HG03064 (cell line): ENCODE results near the gene GNE.
"Not testable (repeated sequence)": the region's sequence is repeated elsewhere in the genome, so short reads cannot be mapped to it uniquely, and the experiment has no call there.

ENCODE experiments used
- ATAC-seq: cut with Tn5 transposase; IDR thresholded peaks from one replicate; pipeline ENCODE4 v1.9.1; 2021; ENCODE audit warnings: low read depth; ENCODE audit not compliant: unreplicated experiment

Gene GNE, protein sequence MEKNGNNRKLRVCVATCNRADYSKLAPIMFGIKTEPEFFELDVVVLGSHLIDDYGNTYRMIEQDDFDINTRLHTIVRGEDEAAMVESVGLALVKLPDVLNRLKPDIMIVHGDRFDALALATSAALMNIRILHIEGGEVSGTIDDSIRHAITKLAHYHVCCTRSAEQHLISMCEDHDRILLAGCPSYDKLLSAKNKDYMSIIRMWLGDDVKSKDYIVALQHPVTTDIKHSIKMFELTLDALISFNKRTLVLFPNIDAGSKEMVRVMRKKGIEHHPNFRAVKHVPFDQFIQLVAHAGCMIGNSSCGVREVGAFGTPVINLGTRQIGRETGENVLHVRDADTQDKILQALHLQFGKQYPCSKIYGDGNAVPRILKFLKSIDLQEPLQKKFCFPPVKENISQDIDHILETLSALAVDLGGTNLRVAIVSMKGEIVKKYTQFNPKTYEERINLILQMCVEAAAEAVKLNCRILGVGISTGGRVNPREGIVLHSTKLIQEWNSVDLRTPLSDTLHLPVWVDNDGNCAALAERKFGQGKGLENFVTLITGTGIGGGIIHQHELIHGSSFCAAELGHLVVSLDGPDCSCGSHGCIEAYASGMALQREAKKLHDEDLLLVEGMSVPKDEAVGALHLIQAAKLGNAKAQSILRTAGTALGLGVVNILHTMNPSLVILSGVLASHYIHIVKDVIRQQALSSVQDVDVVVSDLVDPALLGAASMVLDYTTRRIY

DNA sequence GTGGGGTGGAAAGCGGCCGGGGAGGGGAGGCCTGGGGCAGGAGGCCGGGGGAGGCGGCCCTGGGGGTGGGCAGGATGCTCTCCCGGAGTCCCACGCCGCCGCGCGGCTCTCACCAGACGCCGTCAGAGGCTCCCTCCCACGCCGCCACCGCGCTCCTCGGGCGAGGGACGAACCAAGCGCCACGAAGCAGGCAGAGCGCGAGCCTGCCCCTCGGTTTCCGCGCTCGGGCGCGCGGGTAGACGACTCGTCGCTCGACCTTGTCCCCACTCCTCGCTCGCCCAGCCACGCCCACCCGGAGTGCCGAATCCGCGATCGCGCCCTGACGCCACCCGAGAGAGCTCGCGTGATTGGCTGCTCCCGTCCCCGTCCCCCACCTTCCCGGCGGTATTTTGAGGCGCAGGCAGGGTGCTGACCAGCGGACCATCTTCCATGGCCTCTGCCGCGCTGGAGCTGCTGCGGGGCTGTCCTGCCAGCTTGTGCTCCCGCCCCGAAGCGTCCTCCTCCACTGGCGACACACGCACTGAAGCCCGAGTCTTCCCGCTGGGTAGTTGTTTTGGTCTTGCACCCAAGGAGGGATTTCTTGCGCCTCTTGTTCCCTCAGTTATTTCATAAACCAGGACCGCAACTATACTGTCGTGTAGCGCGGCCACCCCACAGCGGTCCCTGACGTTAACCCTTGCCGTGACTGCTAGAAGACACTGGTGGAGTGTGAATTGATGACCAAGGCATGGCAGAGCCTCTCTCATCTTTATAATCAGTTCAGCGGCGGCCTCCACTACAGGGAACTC, at the start of gene GNE:
TSS of gene GNE (minus strand) at position 241 of the 788 bp plus-strand sequence. CDS start 9,093 bp downstream, outside the sequence.
- peak; percentile 91 for ATAC-seq

DNA sequence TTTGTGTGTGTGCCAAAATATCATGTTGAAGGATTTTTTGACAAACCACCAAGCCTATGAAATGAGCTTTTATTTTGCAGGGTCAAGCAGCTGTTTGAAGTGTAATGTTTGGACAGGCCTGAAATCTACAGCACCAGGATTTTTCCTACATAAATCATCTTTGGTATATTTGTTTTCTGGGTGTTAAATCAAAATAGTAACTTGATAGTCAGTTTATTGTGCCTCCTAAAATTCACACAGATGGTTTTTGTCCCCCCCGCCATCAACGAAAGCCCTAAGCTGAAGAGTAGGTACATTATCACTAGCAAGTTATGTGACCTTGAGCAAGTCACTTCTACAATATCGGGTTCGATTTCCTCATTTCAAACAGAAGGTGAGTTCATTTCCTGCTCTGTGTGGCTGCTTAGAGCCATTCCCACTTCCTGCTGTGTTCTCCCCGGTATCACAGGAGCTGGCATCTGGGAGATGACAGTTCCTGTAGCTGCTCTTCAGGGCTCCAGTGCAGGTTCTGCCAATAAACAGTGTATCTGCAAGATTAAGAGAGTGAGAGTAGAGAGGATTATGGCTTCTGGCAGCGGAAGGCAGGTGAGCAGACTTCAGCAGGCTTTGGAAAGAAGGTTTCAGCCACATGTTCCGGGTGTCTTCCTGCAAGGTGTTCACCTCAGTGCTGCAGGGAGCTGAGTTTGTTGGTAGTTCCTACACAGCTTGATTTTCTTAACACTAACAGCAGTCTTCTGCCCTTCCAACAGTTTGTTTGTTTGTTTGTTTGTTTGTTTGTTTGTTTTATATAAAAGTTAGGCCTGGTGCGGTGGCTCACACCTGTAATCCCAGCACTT, 48.4 kb upstream of the GNE start:
- ATAC-seq, result no peak

DNA sequence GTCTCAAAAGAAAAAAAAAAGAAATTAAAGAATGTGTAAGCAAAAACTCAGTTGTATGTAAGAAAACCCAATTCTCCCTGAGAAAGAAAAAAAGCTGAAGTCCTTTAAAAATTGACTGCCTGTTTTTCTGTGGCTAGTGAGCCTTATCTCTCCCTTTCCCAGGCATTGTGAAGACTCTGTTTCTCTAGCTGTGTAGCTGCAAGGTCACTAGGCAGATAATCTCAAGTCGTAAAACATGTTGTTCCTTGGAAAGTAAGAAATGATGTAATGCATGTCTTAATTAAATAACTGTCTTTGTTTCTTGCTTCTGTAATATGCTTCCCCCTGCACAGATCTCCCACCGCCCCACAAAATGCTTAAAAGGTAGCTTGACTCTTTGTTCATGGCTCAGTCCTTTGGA, 46.1 kb upstream of the GNE start:
- ATAC-seq, result not testable (repeated sequence)

DNA sequence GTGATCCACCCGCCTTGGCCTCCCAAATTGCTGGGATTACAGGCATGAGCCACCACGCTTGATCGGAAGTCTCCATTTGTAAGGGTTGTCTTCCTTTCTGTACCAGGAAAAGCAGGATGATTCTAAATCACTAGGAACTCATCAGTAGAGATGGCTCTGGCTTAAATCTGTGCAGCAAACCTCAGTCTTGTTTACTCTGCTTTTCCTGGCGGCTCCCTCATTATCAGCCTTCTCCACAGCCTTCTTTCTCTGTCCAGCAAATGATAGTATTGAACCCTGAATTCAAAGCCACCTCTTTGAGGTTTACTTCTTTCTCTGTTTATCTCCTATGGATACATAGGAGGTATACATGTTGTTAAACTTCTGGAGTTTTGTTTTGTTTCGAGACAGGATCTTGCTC, 43.0 kb upstream of the GNE start:
- no peak for ATAC-seq

DNA sequence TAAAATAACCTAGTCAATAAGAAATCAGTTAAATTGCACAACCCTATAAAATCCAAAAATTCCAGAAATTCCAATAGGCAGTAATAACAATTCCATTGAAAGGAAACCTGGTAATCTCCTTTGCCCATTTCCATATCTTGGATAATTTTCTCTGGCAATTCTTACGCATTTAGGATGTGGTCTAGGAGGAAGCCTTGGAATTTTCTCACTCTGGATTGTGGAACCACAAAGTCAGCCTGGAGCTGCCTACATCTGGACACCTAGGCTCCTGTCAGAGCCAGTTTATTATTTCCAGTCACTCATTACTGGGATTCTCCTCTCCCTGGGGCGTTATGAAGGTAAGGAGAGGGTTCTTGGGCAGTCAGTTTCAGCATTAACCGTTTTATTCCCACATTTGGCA, 40.3 kb upstream of the GNE start:
- ATAC-seq, result no peak

DNA sequence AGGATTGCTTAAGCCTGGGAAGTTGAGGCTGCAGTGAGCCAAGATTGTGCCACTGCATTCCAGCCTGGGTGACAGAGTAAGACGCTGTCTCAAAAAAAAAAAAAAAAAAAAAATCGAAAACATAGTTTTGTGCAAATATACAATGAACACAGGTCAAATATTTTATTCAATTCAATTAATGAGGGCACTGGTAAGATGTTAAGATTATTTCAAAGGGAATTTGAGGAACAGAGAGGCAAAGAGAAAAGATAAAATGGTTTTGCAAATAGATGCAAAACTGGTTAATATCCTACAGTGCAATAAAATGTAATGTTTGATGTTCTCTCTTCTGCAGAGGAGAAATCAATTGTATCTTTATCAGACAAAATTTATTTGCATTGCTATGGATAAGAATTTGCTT, 39.5 kb upstream of the GNE start:
- ATAC-seq, result no peak

DNA sequence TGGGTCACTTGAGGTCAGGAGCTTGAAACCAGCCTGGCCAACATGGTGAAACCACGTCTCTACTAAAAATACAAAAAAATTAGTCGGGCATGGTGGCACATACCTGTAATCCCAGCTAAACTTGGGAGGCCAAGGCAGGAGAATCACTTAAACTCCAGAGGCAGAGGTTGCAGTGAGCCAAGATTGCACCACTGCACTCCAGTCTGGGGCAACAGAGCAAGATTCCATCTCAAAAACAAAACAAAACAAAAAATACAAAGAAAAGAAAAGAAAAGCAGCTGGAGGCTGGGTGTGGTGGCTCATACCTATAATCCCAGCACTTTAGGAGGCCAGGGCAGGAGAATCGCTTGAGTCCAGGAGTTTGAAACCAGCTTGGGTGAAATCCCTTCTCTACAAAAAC, 36.7 kb upstream of the GNE start:
- ATAC-seq, result not testable (repeated sequence)

DNA sequence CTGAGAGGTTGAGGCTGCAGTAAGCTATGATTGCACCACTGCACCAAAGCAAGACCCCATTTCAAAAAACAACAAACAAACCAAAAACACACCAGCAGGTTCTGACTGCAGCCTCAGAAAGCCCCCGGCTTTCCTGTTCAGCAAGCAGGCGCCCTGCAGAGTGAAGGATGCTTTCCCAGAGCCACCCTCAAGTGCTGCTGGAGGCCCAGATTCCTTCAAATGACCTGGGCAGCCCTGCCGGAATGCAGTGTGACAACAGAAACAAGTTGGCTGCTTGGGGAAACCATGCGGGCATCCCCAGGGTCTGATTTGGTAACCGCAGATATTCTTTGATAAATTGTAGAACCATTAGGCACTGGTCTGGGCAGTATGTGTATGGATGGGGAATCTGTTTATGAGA, 35.7 kb upstream of the GNE start:
- no peak for ATAC-seq

DNA sequence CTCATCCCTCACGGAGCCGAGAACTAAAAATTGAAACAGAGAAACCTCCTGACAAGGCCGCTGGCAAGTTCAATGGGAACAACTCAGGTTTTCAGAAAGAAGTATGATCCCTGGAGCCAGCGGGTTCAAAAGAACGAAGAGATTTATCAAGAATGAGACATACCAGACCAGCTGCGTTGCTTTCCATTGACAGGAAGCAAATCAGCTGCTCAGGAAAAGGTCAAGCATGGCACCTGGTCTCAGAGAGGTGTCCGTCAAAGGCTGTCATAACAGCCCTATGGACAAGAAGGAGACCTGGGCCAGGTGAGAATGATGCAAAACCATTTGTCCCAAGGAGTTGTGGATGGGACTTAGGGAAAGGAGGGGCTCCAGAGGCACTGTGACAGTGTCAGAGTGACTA, 34.9 kb upstream of the GNE start:
- no peak for ATAC-seq

DNA sequence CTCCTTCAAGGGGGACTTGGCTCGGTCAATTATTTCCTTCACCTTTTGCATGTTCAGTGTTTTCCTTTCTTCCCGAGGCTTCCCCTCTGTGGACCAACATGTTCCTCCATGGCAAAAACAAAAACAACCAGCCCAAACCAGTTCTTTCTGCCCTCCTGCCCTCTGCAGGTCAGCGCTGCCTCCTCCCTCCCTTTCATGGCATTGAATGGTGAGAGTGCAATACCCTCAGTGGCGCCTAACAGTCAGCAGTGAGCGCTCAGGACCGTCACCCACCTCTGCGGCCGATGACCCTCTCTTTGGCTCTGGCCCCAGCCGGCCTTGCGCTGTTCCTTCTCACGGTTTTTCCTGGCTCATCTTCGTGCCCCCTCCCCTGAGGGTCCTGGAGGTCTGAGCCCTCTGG, 34.4 kb upstream of the GNE start:
- no peak for ATAC-seq

DNA sequence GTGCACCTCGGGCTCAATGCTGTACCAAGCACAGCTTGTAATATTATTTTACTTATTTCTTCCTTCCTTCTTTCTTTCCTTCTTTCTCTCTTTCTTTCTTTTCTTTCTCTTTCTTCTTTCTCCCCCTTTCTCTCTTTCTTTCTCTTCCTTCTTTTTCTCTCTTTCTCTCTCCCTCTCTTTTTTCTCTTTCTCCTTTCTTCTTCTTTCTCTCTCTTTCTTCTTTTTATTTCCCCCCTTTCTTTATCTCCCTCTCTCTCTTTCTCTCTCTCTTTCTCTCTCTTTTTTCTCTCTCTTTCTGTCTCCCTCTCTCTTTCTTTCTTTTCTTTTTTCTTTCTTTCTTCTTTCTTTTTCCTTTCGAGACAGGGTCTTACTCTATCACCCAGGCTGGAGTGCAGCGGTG, 32.7 kb upstream of the GNE start:
- ATAC-seq, result no peak

DNA sequence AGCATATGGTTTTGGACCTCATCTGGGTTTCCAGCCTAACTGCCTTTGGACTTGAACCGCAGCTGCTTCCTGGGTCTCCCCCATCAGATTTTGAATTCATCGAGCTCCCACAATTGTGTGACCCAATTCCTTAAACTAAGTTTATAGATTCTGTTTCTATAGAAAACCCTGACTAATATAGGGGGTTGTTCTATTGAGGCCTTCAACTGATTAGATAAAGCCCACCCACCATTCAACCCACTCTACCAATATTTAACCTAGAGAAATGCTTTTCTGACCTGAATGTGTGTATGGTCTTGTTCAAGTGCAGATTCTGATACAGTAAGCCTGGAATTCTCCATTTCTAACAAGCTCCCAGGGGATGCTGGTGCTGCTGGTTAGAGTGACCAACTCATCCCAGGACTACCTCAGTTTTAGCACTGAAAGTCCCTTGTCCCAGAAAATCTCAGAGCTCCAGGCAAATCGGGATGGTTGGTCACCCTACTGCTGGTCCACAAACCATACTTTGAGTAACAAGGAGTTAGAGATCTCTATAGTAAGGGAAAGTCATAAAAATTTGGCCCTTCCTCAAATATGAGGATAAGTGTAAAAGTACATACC, 31.7 kb upstream of the GNE start:
- no peak for ATAC-seq

DNA sequence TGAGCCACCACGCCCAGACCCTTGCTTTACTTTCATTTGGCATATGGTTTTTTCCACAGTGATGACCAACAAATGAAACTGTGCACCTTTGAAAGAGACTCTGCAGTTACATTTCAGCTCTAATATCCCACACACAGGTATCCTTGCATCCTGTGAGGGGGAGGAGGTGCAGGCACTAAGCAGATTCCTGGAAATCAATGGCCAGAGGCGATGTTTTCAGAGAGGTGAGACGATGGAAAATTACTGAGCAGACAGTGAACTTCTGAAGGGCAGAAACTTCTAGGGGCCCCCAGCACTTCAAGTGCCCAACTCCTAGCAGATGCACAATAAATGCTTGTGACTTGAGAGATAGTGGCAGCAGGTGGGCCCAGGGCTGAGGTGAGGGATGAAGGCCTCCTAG, 29.8 kb upstream of the GNE start:
- no peak for ATAC-seq

DNA sequence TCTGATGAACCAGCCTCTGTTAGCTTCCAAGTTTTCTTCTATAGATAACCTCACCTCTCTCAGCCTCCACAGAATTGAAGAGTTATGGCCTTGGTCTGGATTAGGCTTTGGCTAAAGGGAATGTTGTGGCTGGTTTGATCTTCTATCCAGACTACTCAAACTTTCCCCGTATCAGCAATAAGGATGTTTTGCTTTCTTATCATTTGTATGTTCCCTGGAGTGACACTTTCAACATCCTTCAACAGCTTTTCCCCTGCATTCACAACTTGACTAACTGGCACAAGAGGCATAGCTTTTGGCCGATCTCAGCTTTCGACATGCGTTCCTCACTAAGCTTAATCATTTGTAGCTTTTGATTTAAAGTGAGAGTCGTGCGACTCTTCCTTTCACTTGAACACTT, 28.1 kb upstream of the GNE start:
- no peak for ATAC-seq

DNA sequence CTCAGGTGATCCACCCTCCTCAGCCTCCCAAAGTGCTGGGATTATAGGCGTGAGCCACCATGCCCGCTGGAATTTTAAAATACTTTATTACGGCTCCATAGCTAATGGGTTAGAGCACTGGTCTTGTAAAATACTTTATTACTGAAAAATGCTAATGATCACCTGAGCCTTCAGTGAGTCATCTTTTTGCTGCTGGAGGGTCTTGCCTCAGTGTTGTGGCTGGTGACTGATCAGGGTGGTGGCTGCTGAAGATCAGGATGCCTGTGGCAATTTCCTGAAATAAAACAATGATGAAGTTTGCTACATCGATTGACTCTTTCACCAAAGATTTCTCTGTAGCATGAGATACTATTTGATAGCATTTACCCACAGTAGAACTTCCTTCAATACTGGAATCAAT, 26.0 kb upstream of the GNE start:
- ATAC-seq, result no peak

DNA sequence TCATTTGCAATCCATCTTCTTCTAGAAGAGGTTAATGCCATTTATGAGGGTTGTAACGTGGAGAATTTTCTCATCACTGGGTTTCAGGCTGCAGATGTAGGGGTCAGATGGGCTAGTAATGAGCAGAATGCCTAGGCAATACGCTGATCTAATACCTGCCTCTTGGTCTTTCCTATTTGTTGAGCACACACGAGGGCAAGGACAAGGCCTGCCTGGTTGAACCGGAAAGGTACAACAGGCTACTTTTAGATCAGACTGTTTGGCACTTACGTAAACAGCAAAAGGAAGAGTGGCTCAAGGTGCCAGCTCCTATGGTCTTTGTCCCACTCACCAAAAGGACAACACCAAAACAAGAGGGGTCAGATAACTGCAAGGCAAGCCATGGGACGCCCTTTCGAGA, 24.0 kb upstream of the GNE start:
- ATAC-seq, result no peak

DNA sequence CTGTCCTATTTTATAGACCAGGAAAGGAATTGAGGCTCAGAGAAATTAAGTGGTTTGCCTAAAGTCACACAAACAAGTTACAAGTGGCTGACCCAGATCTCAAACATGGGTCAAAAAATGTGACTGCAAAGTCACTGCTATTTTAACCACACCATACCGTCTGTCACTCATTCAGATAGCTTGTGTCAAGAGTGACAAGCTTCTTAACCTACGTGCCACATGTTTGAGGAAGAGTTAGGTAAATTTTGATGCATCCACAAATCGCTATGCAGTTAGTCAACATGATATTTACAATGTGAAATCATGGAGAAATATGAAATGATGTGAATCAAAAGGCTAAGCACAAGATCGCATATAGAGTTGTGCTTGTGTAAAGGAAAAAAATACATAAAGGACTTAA, 22.7 kb upstream of the GNE start:
- no peak for ATAC-seq

DNA sequence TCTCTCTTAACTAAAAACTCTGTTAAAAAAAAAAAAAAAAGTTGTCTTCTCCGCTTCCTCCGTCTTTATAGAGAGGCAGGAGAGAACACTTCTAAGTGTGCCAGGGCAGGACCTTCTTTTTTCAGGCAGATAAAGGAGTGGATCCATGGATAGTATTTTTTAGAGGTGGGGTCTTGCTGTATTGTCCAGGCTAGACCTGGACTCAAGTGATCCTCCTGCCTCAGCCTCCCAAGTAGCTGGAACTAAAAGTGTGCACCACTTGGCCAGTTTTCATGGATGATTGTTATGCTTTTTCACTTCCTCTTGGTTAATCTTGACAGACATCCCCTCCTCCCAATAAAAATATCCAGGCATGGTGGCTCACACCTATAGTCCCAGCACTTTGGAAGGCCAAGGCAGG, 20.0 kb upstream of the GNE start:
- ATAC-seq, result no peak

DNA sequence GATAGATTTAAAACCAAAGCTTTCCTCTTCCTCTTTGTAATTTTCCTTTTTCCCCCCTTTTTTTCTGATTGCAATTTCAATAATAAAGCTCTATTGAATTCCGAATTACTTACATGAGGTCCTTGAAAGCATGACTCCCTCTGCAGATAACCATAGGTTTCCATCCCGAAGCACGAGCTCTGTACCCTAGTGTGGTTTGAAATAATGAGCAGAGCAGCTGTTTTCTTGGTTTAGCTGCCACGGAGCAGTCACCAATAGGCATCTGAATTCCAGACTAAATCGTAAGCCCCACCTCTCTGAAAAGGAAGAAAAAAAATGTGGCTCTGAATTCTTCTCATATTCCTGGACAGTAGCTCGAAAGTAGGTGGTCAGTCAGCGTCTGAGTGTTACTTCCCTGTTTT, 18.5 kb upstream of the GNE start:
- ATAC-seq, result no peak

DNA sequence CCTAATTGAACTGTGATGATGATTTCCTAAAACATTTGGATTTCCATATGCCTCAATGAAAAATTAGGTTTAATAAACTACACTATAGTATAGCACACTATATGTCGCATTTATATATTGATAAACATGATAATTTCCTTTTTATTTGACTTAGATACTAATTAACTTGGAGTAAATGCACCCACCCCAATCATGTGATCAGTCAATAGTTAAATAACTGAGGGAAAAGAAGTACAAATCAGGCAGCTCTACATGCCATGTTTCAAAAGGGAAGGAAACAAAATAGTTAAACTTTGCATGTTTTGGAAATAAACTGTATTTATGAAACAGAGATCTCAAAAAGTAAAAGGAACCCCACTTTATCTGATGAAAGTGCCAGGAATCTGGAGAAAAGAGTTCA, 18.0 kb upstream of the GNE start:
- ATAC-seq, result no peak
